ENCODE measurements around the gene KCNN4. TPM values are rescaled to one million over a fixed set of nuclear protein-coding genes. Genes with fewer than 3 reads are reported as not detected.

The KCNN4 gene
- total and polyA plus RNA-seq, 2 donors (not counting 3 experiments of a cell fraction or from before 2014, with no cell fraction given) = 0.29 TPM; not detected in 1

GRCh38 chr19:43820098-43820883 is 39.5 kb upstream of the KCNN4 start:
- H3K79me2 ChIP-seq (ENCODE audit: control insufficient read depth, insufficient read depth, low read length) = no peaks in the 10 kb centered on the region
- POLR2A ChIA-PET = no interaction called here
- intact Hi-C loops (cut with micrococcal nuclease) (loop anchor here (10.0 kb wide), 1 partner anchor 275 kb away; the partner anchor contains the start of gene ZNF224), dilution Hi-C loops (cut with MboI; ENCODE audit: extremely low pct_ligation_motif_present, low sequenced_read_pairs) (no loop called here)
- H3K4me2 ChIP-seq (ENCODE audit: insufficient read depth, low read length) = peak overlapping the region; percentile 43
- H4K20me1 ChIP-seq (replicated peaks; ENCODE audit: control insufficient read depth, extremely low read depth, insufficient read depth, low read length) = no peaks in the 10 kb centered on the region
- FAIRE-seq (no peak), DNase-seq (ENCODE audit: low read depth, low spot score) (peak; percentile 20)
- H3K36me3 ChIP-seq (ENCODE audit: control insufficient read depth in 2 of 2, extremely low read depth in 1 of 2, insufficient read depth in 2 of 2, low read length in 2 of 2) = no peaks in the 10 kb centered on the region
- peak overlapping the region; percentile 15 to 36 (median 18) for H3K4me3 ChIP-seq (replicated peaks in 1 of 3; ENCODE audit: insufficient read depth in 1 of 3, low read depth in 1 of 3, low read length in 3 of 3)
- H3K4me1 ChIP-seq (ENCODE audit: control insufficient read depth, extremely low read depth, insufficient read depth, low read length) = no peaks in the 10 kb centered on the region
- no peak for TF ChIP-seq POLR2AphosphoS5 (IDR thresholded peaks at IDR 0.05; ENCODE audit: insufficient read depth, low read depth, low read length)
- TF ChIP-seq FOS (IDR thresholded peaks at IDR 0.05; ENCODE audit: borderline replicate concordance, insufficient read depth, low read length) = no peak
- TF ChIP-seq POLR2A (IDR thresholded peaks at IDR 0.05; ENCODE audit: low read depth, low read length) = no peak
- TF ChIP-seq MYC (IDR thresholded peaks at IDR 0.05; ENCODE audit: low read depth, low read length) = no peak
- no peak for TF ChIP-seq MAX (IDR thresholded peaks at IDR 0.05; ENCODE audit: insufficient read depth, insufficient read length)
- TF ChIP-seq JUN (IDR thresholded peaks at IDR 0.05; ENCODE audit: borderline replicate concordance, insufficient read depth, insufficient read length, low read depth) = no peak
- no peak for TF ChIP-seq EZH2 (IDR thresholded peaks at IDR 0.05; ENCODE audit: borderline replicate concordance, low read depth, low read length, severe bottlenecking)
- no peaks in the 10 kb centered on the region for H3K9me3 ChIP-seq (replicated peaks; ENCODE audit: control insufficient read depth, insufficient read depth, low read length)
- H3K27me3 ChIP-seq (ENCODE audit: control insufficient read depth in 2 of 2, insufficient read depth in 2 of 2, low read length in 2 of 2) = peaks cover 9 to 21% of the 10 kb centered on the region in 2 experiments
- no TSS peak for BruUV-seq (replicated peaks)
- no peak overlapping the region for H3K27ac ChIP-seq (ENCODE audit: insufficient read depth, low read depth, low read length)
- no peaks in the 10 kb centered on the region for H3K9me1 ChIP-seq (replicated peaks; ENCODE audit: control insufficient read depth, extremely low read depth, insufficient read depth, low read length)
- CTCF ChIA-PET = interaction anchor here (0.9 to 1.6 kb wide), 3 partner anchors 11 to 75 kb away, joined by 4 to 7 read pairs (median 5); no protein-coding TSS in a partner anchor
- peak overlapping the region; percentile 91 for H2AFZ ChIP-seq (ENCODE audit: low read depth, low read length)
- H3K9ac ChIP-seq (replicated peaks; ENCODE audit: extremely low read depth, insufficient read depth, low read length) = no peak overlapping the region
